Naive thymus-derived CD4-positive, alpha-beta T cell (primary cell): ENCODE data around the gene CCM2L. TPM values are rescaled to one million over a fixed set of nuclear protein-coding genes. Genes with fewer than 3 reads are reported as not detected.

Experiments
- ATAC-seq: fragments of 150-1000 bp; cut with Tn5 transposase; 2 replicates; pipeline ENCODE4 v1.10.0; 2021; ENCODE audit warnings: mild to moderate bottlenecking, moderate library complexity
- CTCF ChIA-PET: fragments of 350-600 bp; sonication (Branson Sonifier 250); formaldehyde crosslinking; loops from one replicate; lab custom pipeline; 2021; ENCODE audit warnings: antibody characterized with exemption; lab: Charles Lee
- POLR2A ChIA-PET: fragments of 350-600 bp; sonication (Branson Sonifier 250); formaldehyde crosslinking; loops from one replicate; lab custom pipeline; 2021; ENCODE audit warnings: antibody characterized with exemption, inconsistent platforms; lab: Charles Lee
- DNase-seq, 9 donors: peaks; one replicate each; pipeline versions ENCODE4 v3.0.0 to v3.0.0-alpha.2; 2020 to 2022; ENCODE audit warnings: mixed read lengths in 1 of 9
- H3K27ac ChIP-seq: one replicate; pipeline ENCODE4 v1.7.0; 2013; ENCODE audit warnings: mild to moderate bottlenecking, low read depth, low read length, moderate library complexity
- H3K27me3 ChIP-seq, 2 donors: one replicate each; pipeline ENCODE4 v1.7.0; 2013; ENCODE audit warnings: low read length in 2 of 2, mild to moderate bottlenecking in 2 of 2, moderate library complexity in 2 of 2; ENCODE audit not compliant: control insufficient read depth in 2 of 2, insufficient read depth in 2 of 2
- H3K36me3 ChIP-seq, 3 experiments: 1 replicate in 2 of 3; 2 replicates in 1 of 3; pipeline ENCODE4 v1.7.0; 2013; ENCODE audit warnings: low read length in 3 of 3, mild to moderate bottlenecking in 3 of 3, moderate library complexity in 1 of 3; ENCODE audit not compliant: insufficient read depth in 3 of 3, control insufficient read depth in 2 of 3
- H3K4me1 ChIP-seq, 2 donors: one replicate each; pipeline ENCODE4 v1.7.0; 2013; ENCODE audit warnings: low read length in 2 of 2, mild to moderate bottlenecking in 2 of 2, moderate library complexity in 1 of 2; ENCODE audit not compliant: control insufficient read depth in 2 of 2, insufficient read depth in 2 of 2
- H3K4me3 ChIP-seq: 2 replicates; pipeline ENCODE4 v1.7.0; 2013; ENCODE audit warnings: mild to moderate bottlenecking, low read length
- H3K9me3 ChIP-seq, 3 experiments: 1 replicate in 2 of 3; 2 replicates in 1 of 3; pipeline ENCODE4 v1.7.0; 2013; ENCODE audit warnings: low read length in 3 of 3; ENCODE audit not compliant: control insufficient read depth in 2 of 3
- H3K27ac Mint-ChIP-seq, 9 donors: one replicate each; pipeline ENCODE4 v1.8.0; 2020 to 2022; ENCODE audit warnings: mixed read lengths in 9 of 9, mild to moderate bottlenecking in 8 of 9, moderate library complexity in 5 of 9, inconsistent platforms in 2 of 9
- H3K27me3 Mint-ChIP-seq, 5 donors: one replicate each; pipeline ENCODE4 v1.8.0; 2021 to 2022; ENCODE audit warnings: mixed read lengths in 5 of 5, mild to moderate bottlenecking in 1 of 5
- H3K36me3 Mint-ChIP-seq, 5 donors: one replicate each; pipeline ENCODE4 v1.8.0; 2020 to 2022; ENCODE audit warnings: mixed read lengths in 5 of 5, mild to moderate bottlenecking in 3 of 5, inconsistent platforms in 1 of 5
- H3K4me1 Mint-ChIP-seq, 7 donors: one replicate each; pipeline ENCODE4 v1.8.0; 2020 to 2022; ENCODE audit warnings: mixed read lengths in 7 of 7, mild to moderate bottlenecking in 3 of 7, inconsistent platforms in 1 of 7
- H3K4me3 Mint-ChIP-seq, 10 donors: one replicate each; pipeline ENCODE4 v1.8.0; 2020 to 2022; ENCODE audit warnings: mild to moderate bottlenecking in 10 of 10, mixed read lengths in 10 of 10, moderate library complexity in 6 of 10, inconsistent platforms in 2 of 10
- H3K9me3 Mint-ChIP-seq, 11 donors: one replicate each; pipeline ENCODE4 v1.8.0; 2020 to 2022; ENCODE audit warnings: mixed read lengths in 11 of 11, mild to moderate bottlenecking in 4 of 11, inconsistent platforms in 1 of 11, moderate library complexity in 1 of 11
- intact Hi-C, 2 donors: fragments of 100-400 bp; cut with micrococcal nuclease; formaldehyde crosslinking; loops; one replicate each; pipeline ENCODE4 v1.15.1; 2023
- polyA plus RNA-seq, 2 donors: library from polyadenylated mRNA; unstranded; fragments of 300-500 nt; fragmentation: Illumina TruSeq; gene quantifications; one replicate each; pipeline ENCODE4 v1.2.3, GENCODE V29; 2021
- total RNA-seq, 6 experiments: library from RNA in 5 of 6; stranded (reverse) in 5 of 6; gene quantifications; 1 replicate in 5 of 6; 2 replicates in 1 of 6; pipeline ENCODE4 v1.2.3 and lab custom pipeline; 2021 to 2026

The CCM2L gene
- total and polyA plus RNA-seq, 7 experiments from 2014 or later, result not detected

DNA sequence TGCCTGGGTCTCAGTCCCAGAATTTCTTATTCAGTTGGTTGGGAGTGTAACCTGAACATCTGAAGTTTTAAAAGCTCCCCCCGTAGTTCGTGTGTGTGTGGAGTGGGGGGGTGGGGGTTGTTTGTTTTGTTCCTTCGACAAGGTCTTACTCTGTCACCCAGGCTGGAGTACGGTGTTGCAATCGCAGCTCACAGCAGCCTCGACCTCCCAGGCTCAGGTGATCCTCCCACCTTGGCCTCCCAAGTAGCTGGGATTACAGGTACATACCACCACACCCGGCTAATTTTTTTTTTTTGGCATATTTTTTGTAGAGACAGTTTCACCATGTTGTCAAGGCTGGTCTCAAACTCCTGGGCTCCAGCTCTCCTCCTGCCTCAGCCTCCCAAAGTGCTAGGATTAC is 3.1 kb downstream of the CCM2L start:
- peaks cover 25 to 51% (median 44%) of the 10 kb centered on the region in 5 donors for H3K27me3 Mint-ChIP-seq
- no peak for DNase-seq
- H3K4me1 ChIP-seq, result no peaks in the 10 kb centered on the region
- no peaks in the 10 kb centered on the region for H3K9me3 Mint-ChIP-seq
- no peaks in the 10 kb centered on the region for H3K9me3 ChIP-seq
- ChIA-PET POLR2A (no interaction called here), CTCF (no interaction called here)
- H3K4me1 Mint-ChIP-seq, result peaks cover 4 to 14% (median 9%) of the 10 kb centered on the region in 7 donors
- H3K27ac Mint-ChIP-seq, result no peak overlapping the region
- H3K27ac ChIP-seq, result no peak overlapping the region
- no peak overlapping the region for H3K4me3 Mint-ChIP-seq
- no peak for ATAC-seq
- H3K36me3 ChIP-seq, result no peaks in the 10 kb centered on the region
- peaks cover 0 to 6% (median 0%) of the 10 kb centered on the region in 5 donors for H3K36me3 Mint-ChIP-seq
- no peaks in the 10 kb centered on the region for H3K27me3 ChIP-seq
- intact Hi-C loops, result loop anchor here in 1 of 2 donors (10.0 kb wide), 1 partner anchor 349 kb away; no protein-coding TSS in a partner anchor
- H3K4me3 ChIP-seq, result no peak overlapping the region

DNA sequence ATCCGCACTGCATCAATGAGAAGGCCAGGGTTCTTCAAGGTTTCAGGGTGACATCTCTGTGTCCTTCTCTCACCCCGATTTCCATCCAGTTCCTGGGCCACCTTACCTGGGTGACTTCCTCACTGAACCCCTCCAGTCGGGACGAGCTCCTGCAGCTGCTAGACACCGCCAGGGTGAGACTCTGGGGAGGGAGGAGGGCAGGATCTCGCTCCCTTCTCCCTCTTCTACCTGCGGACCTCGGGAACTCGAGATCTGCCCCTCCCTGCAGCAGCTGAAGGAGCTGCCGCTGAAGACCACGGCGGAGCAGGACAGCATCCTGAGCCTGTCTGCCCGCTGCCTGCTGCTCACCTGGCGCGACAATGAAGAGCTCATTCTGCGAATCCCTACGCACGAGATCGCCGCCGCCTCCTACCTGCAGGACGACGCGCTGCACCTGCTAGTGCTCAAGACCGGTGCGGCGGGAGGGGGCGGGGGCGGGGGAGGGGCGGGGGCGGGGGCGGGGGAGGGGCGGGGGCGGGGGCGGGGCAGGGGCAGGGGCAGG is 7.5 kb downstream of the CCM2L start:
- Mint-ChIP-seq H3K27me3 (peaks cover 60 to 74% (median 68%) of the 10 kb centered on the region in 5 donors), H3K4me1 (peaks cover 10 to 28% (median 23%) of the 10 kb centered on the region in 7 donors), H3K36me3 (peaks cover 0 to 9% (median 2%) of the 10 kb centered on the region in 5 donors), H3K4me3 (peak overlapping the region; percentile 55 to 91 (median 76)), H3K9me3 (peaks cover 0 to 6% (median 0%) of the 10 kb centered on the region in 11 donors), H3K27ac (no peak overlapping the region)
- Histone ChIP-seq H3K27ac (no peak overlapping the region), H3K9me3 (no peaks in the 10 kb centered on the region), H3K4me3 (no peak overlapping the region), H3K4me1 (peaks cover 0 to 6% of the 10 kb centered on the region in 2 donors), H3K27me3 (peaks cover 0 to 3% of the 10 kb centered on the region in 2 donors), H3K36me3 (no peaks in the 10 kb centered on the region)
- intact Hi-C loops, result loop anchor here in 1 of 2 donors (1.0 to 10.0 kb wide), 5 partner anchors 14 to 353 kb away; partner anchors contain the start of genes PDRG1, PLAGL2, POFUT1 and TM9SF4
- ChIA-PET POLR2A (interaction anchor here (1.0 kb wide), 1 partner anchor 146 kb away, joined by 3 read pairs; no protein-coding TSS in a partner anchor), CTCF (interaction anchor here (1.2 to 1.3 kb wide), 2 partner anchors 8 to 15 kb away, joined by 3 read pairs; no protein-coding TSS in a partner anchor)
- peak; percentile 88 for ATAC-seq
- DNase-seq, result peak in 6 of 9 donors; percentile 9 to 58 (median 46)

DNA sequence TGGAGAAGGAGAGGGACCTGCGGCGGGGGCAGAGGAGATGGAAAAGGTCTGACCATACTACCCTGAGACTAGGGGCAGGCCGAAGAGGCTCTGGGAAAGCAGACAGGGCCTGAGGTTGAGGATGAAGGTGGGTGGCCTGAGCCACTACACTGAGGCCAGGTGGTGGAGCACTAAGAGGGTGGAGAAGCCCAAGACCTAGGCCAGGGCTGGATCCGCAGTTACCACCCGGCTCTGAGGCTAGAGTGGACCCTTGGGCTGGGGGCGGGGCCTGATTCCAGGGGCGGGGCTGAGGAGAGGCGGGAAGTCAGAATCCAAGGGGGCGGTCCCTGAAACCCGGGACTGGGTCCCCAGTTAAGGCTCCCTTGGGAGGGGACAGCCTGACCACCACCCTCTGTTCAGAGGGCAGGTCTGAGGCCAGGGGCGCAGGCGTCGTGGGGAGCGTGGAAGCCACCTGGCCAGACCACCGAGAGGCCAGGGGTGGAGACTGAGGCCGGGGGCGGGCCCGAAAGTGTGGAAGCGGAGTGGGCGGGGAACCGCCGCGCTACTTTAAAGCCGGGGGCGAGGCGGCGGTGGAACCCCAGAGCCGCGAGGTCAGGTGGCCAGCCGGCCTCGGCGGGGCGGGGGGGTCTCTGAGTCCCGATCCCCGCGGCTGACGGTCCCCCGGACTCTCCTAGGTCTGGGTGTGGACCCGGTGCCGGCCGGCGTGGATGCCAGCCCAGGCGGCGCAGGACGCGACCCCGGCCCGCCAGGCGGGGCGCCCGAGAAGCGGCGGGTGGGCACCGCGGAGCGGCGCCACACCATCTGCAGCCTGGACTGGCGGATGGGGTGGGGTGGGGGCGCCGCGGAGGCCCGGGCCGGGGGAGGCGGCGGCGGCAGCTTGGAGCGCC is 8.3 kb downstream of the CCM2L start:
- no peaks in the 10 kb centered on the region for H3K36me3 ChIP-seq
- Mint-ChIP-seq H3K36me3 (peaks cover 0 to 9% (median 2%) of the 10 kb centered on the region in 5 donors), H3K27ac (no peak overlapping the region), H3K4me3 (peak overlapping the region; percentile 54 to 91 (median 82)), H3K9me3 (peaks cover 0 to 6% (median 0%) of the 10 kb centered on the region in 11 donors), H3K4me1 (peaks cover 10 to 28% (median 23%) of the 10 kb centered on the region in 7 donors), H3K27me3 (peaks cover 66 to 82% (median 71%) of the 10 kb centered on the region in 5 donors)
- no peak overlapping the region for H3K27ac ChIP-seq
- H3K9me3 ChIP-seq, result no peaks in the 10 kb centered on the region
- ChIA-PET POLR2A (no interaction called here), CTCF (interaction anchor here (1.2 to 1.3 kb wide), 2 partner anchors 8 to 15 kb away, joined by 3 read pairs; no protein-coding TSS in a partner anchor)
- H3K4me3 ChIP-seq, result peak overlapping the region; percentile 48
- ATAC-seq (peak; percentile 61), DNase-seq (peak in 8 of 9 donors; percentile 17 to 59 (median 36))
- intact Hi-C loops, result loop anchor here in 1 of 2 donors (1.0 to 10.0 kb wide), 5 partner anchors 13 to 354 kb away; partner anchors contain the start of genes PDRG1, PLAGL2, POFUT1 and TM9SF4
- peaks cover 0 to 3% of the 10 kb centered on the region in 2 donors for H3K27me3 ChIP-seq
- peaks cover 0 to 6% of the 10 kb centered on the region in 2 donors for H3K4me1 ChIP-seq

DNA sequence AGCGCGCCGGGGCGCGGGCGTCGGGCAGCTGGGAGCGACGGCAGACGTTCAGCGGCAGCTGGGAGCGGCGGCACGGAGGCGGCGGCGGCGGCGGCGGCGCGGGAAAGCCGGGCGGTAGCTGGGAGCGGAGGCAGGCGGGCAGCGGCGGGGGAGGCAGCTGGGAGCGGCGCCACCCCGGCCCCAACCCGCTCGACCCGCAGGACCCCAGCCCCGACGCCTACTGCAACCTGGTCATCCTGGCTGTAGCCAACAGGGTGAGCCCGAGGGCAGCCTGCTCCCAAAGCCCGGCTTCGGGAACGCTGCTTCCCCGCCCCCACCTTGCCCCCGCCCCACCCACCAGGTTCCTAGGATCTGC is 8.9 kb downstream of the CCM2L start:
- peaks cover 68 to 86% (median 77%) of the 10 kb centered on the region in 5 donors for H3K27me3 Mint-ChIP-seq
- POLR2A ChIA-PET, result no interaction called here
- H3K36me3 ChIP-seq, result no peaks in the 10 kb centered on the region
- peaks cover 10 to 28% (median 23%) of the 10 kb centered on the region in 7 donors for H3K4me1 Mint-ChIP-seq
- DNase-seq (no peak), ATAC-seq (no peak)
- H3K4me3 Mint-ChIP-seq, result peak overlapping the region; percentile 79 to 89 (median 86)
- H3K9me3 ChIP-seq, result no peaks in the 10 kb centered on the region
- H3K9me3 Mint-ChIP-seq, result peaks cover 0 to 6% (median 0%) of the 10 kb centered on the region in 11 donors
- no peak overlapping the region for H3K27ac ChIP-seq
- H3K36me3 Mint-ChIP-seq, result peaks cover 0 to 9% (median 2%) of the 10 kb centered on the region in 5 donors
- H3K4me1 ChIP-seq, result peaks cover 0 to 6% of the 10 kb centered on the region in 2 donors
- H3K27ac Mint-ChIP-seq, result no peak overlapping the region
- no peak overlapping the region for H3K4me3 ChIP-seq
- H3K27me3 ChIP-seq, result peaks cover 2 to 3% of the 10 kb centered on the region in 2 donors
- CTCF ChIA-PET, result no interaction called here
- intact Hi-C loops, result loop anchor here in 1 of 2 donors (2.0 to 10.0 kb wide), 2 partner anchors 66 to 354 kb away; partner anchors contain the start of gene PDRG1

DNA sequence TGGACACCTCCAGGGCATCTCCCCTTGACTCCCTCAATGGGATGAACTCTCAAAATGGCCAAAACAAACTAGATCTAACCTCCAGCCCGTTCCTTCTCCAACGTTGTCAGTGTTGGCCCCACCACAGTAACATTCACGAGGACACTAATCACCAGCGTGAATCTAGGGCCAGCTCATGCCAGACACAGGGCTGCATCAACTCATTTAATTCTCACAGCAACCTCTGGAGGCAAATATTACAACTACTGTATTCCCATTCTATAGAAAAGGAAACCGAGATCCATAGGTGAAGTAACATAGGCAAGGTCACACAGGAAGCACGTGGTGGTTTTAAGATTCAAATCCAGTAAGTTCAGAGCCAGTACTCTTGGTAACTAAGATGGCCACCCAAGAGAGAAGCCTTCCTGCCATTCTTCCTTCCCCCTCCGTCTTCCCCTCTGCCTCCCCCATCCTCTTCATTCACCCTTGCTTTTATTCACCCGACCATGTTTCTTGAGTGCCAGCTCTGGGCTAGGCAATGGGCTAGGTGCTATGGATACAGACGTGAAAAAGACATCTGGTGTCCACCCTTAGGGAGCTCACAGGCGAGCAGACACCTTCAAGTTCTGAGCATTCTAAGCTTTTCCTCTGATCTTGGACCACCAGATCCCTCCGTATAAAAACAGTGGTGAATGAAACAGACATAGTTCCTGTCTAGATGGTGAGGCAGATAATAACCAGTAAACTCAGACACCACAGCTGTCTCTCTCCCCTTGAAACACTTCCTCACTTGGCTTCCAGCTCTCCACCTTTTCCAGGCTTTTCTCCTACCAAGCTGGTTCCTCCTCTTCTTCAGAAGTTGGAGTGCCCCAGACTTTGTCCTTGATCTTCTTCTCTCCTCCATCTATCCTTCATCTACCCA is 9.6 kb downstream of the CCM2L start:
- ATAC-seq (no peak), DNase-seq (peak in 1 of 9 donors; percentile 4)
- peak overlapping the region in 1 of 9 donors; percentile 52 for H3K27ac Mint-ChIP-seq
- peaks cover 0 to 6% of the 10 kb centered on the region in 2 donors for H3K4me1 ChIP-seq
- H3K27ac ChIP-seq, result no peak overlapping the region
- intact Hi-C loops, result loop anchor here in 1 of 2 donors (2.0 to 10.0 kb wide), 2 partner anchors 67 to 355 kb away; partner anchors contain the start of gene PDRG1
- peaks cover 10 to 28% (median 23%) of the 10 kb centered on the region in 7 donors for H3K4me1 Mint-ChIP-seq
- no peaks in the 10 kb centered on the region for H3K36me3 ChIP-seq
- peaks cover 0 to 6% (median 0%) of the 10 kb centered on the region in 11 donors for H3K9me3 Mint-ChIP-seq
- no peaks in the 10 kb centered on the region for H3K9me3 ChIP-seq
- POLR2A ChIA-PET, result interaction anchor here (1.1 kb wide), 1 partner anchor 12 kb away, joined by 3 read pairs; no protein-coding TSS in a partner anchor
- H3K27me3 Mint-ChIP-seq, result peaks cover 64 to 85% (median 80%) of the 10 kb centered on the region in 5 donors
- peaks cover 3% of the 10 kb centered on the region in 2 donors for H3K27me3 ChIP-seq
- CTCF ChIA-PET, result no interaction called here
- no peak overlapping the region for H3K4me3 ChIP-seq
- peaks cover 0 to 9% (median 2%) of the 10 kb centered on the region in 5 donors for H3K36me3 Mint-ChIP-seq
- H3K4me3 Mint-ChIP-seq, result peak overlapping the region; percentile 79 to 89 (median 86)
